GM12878 (cell line): ENCODE data around the gene ATL1. TPM values are rescaled to one million over a fixed set of nuclear protein-coding genes. Genes with fewer than 3 reads are reported as not detected.

ENCODE experiments used
- ATAC-seq: fragments of 200-7000 bp; cut with Tn5 transposase; 3 replicates; pipeline ENCODE4 v1.9.1; 2020; ENCODE audit warnings: mild to moderate bottlenecking, moderate library complexity
- BruUV-seq: library from RNA; stranded (reverse); fragments of 400-500 nt; replicated peaks from 2 replicates; lab custom pipeline; 2021; lab: Mats Ljungman, UMichigan
- CTCF ChIA-PET: fragments of 300-600 bp; sonication (Branson Sonifier 250); formaldehyde crosslinking; extraction: SDS; loops from one replicate; lab custom pipeline; 2021; ENCODE audit warnings: inconsistent platforms; lab: Yijun Ruan, JAX
- POLR2A ChIA-PET: fragments of 350-600 bp; formaldehyde crosslinking; extraction: SDS; loops from one replicate; lab custom pipeline; 2021; ENCODE audit warnings: inconsistent platforms; lab: Charles Lee
- RAD21 ChIA-PET: fragments of 300-600 bp; sonication (Branson Sonifier 250); formaldehyde crosslinking; loops from one replicate; lab custom pipeline; 2023; ENCODE audit warnings: antibody characterized with exemption; ENCODE audit not compliant: unreplicated experiment; lab: Charles Lee
- SMC1A ChIA-PET: fragments of 300-600 bp; sonication (Branson Sonifier 250); formaldehyde crosslinking; loops from one replicate; lab custom pipeline; 2023; ENCODE audit not compliant: unreplicated experiment, uncharacterized antibody; lab: Charles Lee
- DNase-seq: peaks from one replicate; pipeline ENCODE4 v3.0.0-alpha.2; 2011; ENCODE audit warnings: low read depth, low spot score
- FAIRE-seq: peaks from 3 replicates; lab custom pipeline; 2011; peaks lifted over from hg19 to GRCh38; lab: Jason Lieb, UNC
- H2AFZ ChIP-seq: 2 replicates; pipeline ENCODE4 v1.6.0; 2011; ENCODE audit warnings: low read depth, low read length, control low read depth; ENCODE audit not compliant: control insufficient read depth
- H3K27ac ChIP-seq: 2 replicates; pipeline ENCODE4 v1.5.1; 2011; ENCODE audit warnings: control low read depth; ENCODE audit not compliant: control insufficient read depth, insufficient read depth
- H3K27me3 ChIP-seq, 2 experiments: replicated peaks in 1 of 2; 2 replicates each; pipeline versions ENCODE4 v1.6.0 to v1.6.1; 2011; ENCODE audit warnings: low read length in 1 of 2; ENCODE audit not compliant: control insufficient read depth in 2 of 2, insufficient read depth in 2 of 2
- H3K36me3 ChIP-seq, 2 experiments: 2 replicates each; pipeline ENCODE4 v1.5.1; 2011; ENCODE audit warnings: low read length in 1 of 2; ENCODE audit not compliant: control insufficient read depth in 2 of 2, insufficient read depth in 2 of 2
- H3K4me1 ChIP-seq: 2 replicates; pipeline ENCODE4 v1.6.1; 2011; ENCODE audit warnings: mild to moderate bottlenecking, low read length, moderate library complexity, mixed read lengths; ENCODE audit not compliant: control insufficient read depth, insufficient read depth
- H3K4me2 ChIP-seq: 2 replicates; pipeline ENCODE4 v1.6.0; 2011; ENCODE audit warnings: control low read depth; ENCODE audit not compliant: control insufficient read depth, insufficient read depth
- H3K4me3 ChIP-seq: fragments of 200-600 bp; sonication (generic); 2 replicates; pipeline ENCODE4 v1.5.1; 2016
- H3K79me2 ChIP-seq: 2 replicates; pipeline ENCODE4 v1.6.0; 2011; ENCODE audit warnings: low read length; ENCODE audit not compliant: control insufficient read depth, insufficient read depth
- H3K9ac ChIP-seq: 2 replicates; pipeline ENCODE4 v1.8.0; 2011; ENCODE audit warnings: low read length, control low read depth, mixed read lengths; ENCODE audit not compliant: control insufficient read depth, insufficient read depth
- H3K9me3 ChIP-seq: replicated peaks from 3 replicates; pipeline ENCODE4 v1.5.1; 2011; ENCODE audit warnings: mild to moderate bottlenecking, low read length; ENCODE audit not compliant: control insufficient read depth, insufficient read depth
- H4K20me1 ChIP-seq: 2 replicates; pipeline ENCODE4 v1.6.0; 2011; ENCODE audit not compliant: control insufficient read depth, insufficient read depth
- MXI1 ChIP-seq: fragments of 150-350 bp; IDR thresholded peaks from 2 replicates; pipeline ENCODE4 v1.6.1; 2011; ENCODE audit warnings: low read depth, mild to moderate bottlenecking, inconsistent platforms, low read length, improper control_type of control experiment
- RUNX3 ChIP-seq: IDR thresholded peaks from 2 replicates; pipeline ENCODE4 v1.6.1; 2012; ENCODE audit warnings: low read length, inconsistent platforms
- SMC3 ChIP-seq: IDR thresholded peaks from 2 replicates; pipeline ENCODE4 v1.6.1; 2011; ENCODE audit warnings: low read length, improper control_type of control experiment, borderline replicate concordance
- ZNF274 ChIP-seq: IDR thresholded peaks from one replicate; pipeline ENCODE4 v1.8.0; 2011; ENCODE audit not compliant: insufficient read length, insufficient read depth
- WGBS: methylation state at CpG from one replicate; pipeline ENCODE4 v1.1.6; 2016; ENCODE audit warnings: low lambda C conversion rate; ENCODE audit not compliant: insufficient replicate concordance, insufficient coverage; ENCODE audit errors: missing lambda C conversion rate; 5-methylcytosine and 5-hydroxymethylcytosine counted together
- in situ Hi-C: fragments of 300-500 bp; cut with MboI; formaldehyde crosslinking; loops from 9 replicates; pipeline ENCODE4 v1.14.3; 2018; ENCODE audit warnings: mixed read lengths
- intact Hi-C: fragments of 100-400 bp; cut with micrococcal nuclease; formaldehyde crosslinking; loops from one replicate; pipeline ENCODE4 v1.14.2; 2022; ENCODE audit not compliant: unreplicated experiment
- polyA plus RNA-seq, 11 experiments: library from polyadenylated mRNA; depleted of rRNA in 4 of 11; unstranded in 6 of 11; stranded (reverse) in 5 of 11; fragments of >200 nt; fragmentation: Nextera tagmentation in 4 of 11; fragmentation: Illumina TruSeq in 1 of 11; extraction: Ambion mirVana in 4 of 11; extraction: Trizol in 1 of 11; gene quantifications; 1 replicate in 1 of 11; 2 replicates in 10 of 11; pipeline versions ENCODE4 v1.2.1 to v1.2.3, GENCODE V29; 2011 to 2016; ENCODE audit warnings: inconsistent platforms in 2 of 11, missing spikeins in 2 of 11, low read depth in 1 of 11
- total RNA-seq, 4 experiments: library from RNA; depleted of rRNA in 3 of 4; stranded (reverse); fragments of >200 nt in 3 of 4; fragmentation: Illumina TruSeq in 1 of 4; extraction: Trizol in 1 of 4; gene quantifications; 2 replicates each; pipeline versions ENCODE4 v1.2.1 to v1.2.3, GENCODE V29; 2013 to 2021
- TF ChIP-seq, protein P1 (sequence below): IDR thresholded peaks from 2 replicates; pipeline ENCODE4 v1.6.1; 2012; ENCODE audit warnings: improper control_type of control experiment, low read depth, low read length; ENCODE audit not compliant: insufficient replicate concordance
- TF ChIP-seq, protein P2 (sequence below), 3 experiments: IDR thresholded peaks in 2 of 3; conservative IDR thresholded peaks in 1 of 3; 2 replicates each; pipeline ENCODE4 v1.5.1; 2011; ENCODE audit warnings: low read depth in 3 of 3, low read length in 3 of 3, mild to moderate bottlenecking in 3 of 3, control low read depth in 2 of 3, moderate library complexity in 2 of 3, inconsistent platforms in 1 of 3, mixed read lengths in 1 of 3; ENCODE audit not compliant: control insufficient read depth in 2 of 3, insufficient read depth in 1 of 3; ENCODE audit errors: extremely low read depth in 1 of 3

ATL1 gene
- total and polyA plus RNA-seq, 10 of the 15 experiments (the other 5 are each of a cell fraction or from before 2014, with no cell fraction given) = 0.11 to 1.2 (median 0.58) TPM; not detected in 1

DNA sequence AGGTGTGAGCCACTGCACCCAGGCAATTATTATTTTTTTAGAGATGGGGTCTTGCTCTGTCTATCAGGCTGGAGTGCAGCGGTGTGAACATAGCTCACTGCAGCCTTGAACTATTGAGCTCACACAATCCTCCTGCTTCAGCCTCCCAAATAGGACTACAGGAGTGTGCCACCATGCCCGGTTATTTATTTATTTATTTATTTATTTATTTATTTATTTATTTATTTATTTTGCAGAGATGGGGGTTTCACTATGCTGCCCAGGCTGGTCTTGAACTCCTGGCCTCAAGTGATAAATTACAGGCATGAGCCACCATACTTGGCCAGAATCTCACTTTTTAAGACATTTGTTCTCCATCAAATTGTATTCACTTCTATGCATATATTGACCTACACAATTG, 56.3 kb downstream of the ATL1 start:
- RAD21 ChIA-PET = interaction anchor here (0.9 to 3.4 kb wide), 9 partner anchors 14 to 244 kb away, joined by 3 to 17 read pairs (median 5); no protein-coding TSS in a partner anchor
- no peak for FAIRE-seq
- no peak overlapping the region for H2AFZ ChIP-seq
- SMC1A ChIA-PET = interaction anchor here (0.9 to 3.3 kb wide), 16 partner anchors 9 to 244 kb away, joined by 3 to 29 read pairs (median 4); no protein-coding TSS in a partner anchor
- no TSS peak for BruUV-seq
- no peak overlapping the region for H3K4me3 ChIP-seq
- no peak for TF ChIP-seq ZNF274
- TF ChIP-seq, all 136 proteins: peak for 0
- Histone ChIP-seq H3K9ac (no peak overlapping the region), H3K9me3 (no peaks in the 10 kb centered on the region), H4K20me1 (no peaks in the 10 kb centered on the region), H3K36me3 (no peaks in the 10 kb centered on the region), H3K27me3 (no peaks in the 10 kb centered on the region; a peak in 1 of 4 replicates), H3K79me2 (no peaks in the 10 kb centered on the region), H3K4me1 (no peaks in the 10 kb centered on the region), H3K4me2 (no peak overlapping the region), H3K27ac (no peak overlapping the region)
- ChIA-PET CTCF (interaction anchor here (0.7 to 3.9 kb wide), 16 partner anchors 9 to 250 kb away, joined by 3 to 45 read pairs (median 8); no protein-coding TSS in a partner anchor), POLR2A (interaction anchor here (1.8 kb wide), 1 partner anchor 11 kb away, joined by 4 read pairs; no protein-coding TSS in a partner anchor)
- intact Hi-C loops = loop anchor here (5.0 kb wide), 1 partner anchor 246 kb away; no protein-coding TSS in a partner anchor
- DNase-seq = no peak
- ATAC-seq = no peak
- in situ Hi-C loops = loop anchor here (25.0 kb wide), 1 partner anchor 246 kb away; the partner anchor contains the start of gene ABHD12B
- WGBS = 89% methylated on average over 2 of the region's 2 CpGs

DNA sequence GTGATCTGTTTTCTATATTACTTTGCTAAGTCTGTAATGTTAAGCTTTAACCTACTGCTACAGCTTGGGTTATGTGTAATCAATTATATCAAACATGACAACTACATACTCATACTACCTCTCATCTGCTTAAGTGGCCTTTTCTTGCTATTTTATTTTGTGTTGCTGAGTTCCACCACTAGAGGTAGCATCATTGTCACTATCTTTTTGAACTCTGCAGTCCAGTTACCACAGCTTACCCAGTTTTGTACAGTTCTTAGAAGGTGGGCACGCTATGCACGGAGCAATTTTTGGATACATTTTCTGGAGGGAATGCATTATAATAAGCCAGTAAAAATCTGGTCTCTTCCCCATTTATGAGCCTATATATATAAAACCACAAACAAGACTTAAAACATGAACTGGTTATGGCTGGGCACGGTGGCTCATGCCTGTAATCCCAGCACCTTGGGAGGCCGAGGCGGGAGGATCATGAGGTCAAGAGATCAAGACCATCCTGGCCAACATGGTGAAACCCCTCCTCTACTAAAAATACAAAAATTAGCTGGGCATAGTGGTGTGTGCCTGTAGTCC, 59.7 kb downstream of the ATL1 start:
- intact Hi-C loops = loop anchor here (1.0 to 5.0 kb wide), 3 partner anchors 95 to 243 kb away; no protein-coding TSS in a partner anchor
- Histone ChIP-seq H3K79me2 (no peaks in the 10 kb centered on the region), H3K36me3 (no peaks in the 10 kb centered on the region), H3K4me2 (no peak overlapping the region), H3K27ac (no peak overlapping the region), H2AFZ (no peak overlapping the region), H3K9me3 (no peaks in the 10 kb centered on the region), H4K20me1 (no peaks in the 10 kb centered on the region), H3K27me3 (no peaks in the 10 kb centered on the region), H3K4me3 (no peak overlapping the region), H3K9ac (no peak overlapping the region), H3K4me1 (no peaks in the 10 kb centered on the region)
- RAD21 ChIA-PET = interaction anchor here (0.6 to 3.8 kb wide), 28 partner anchors 8 to 243 kb away, joined by 3 to 75 read pairs (median 4); no protein-coding TSS in a partner anchor
- CTCF ChIA-PET = interaction anchor here (0.6 to 3.1 kb wide), 46 partner anchors 10 to 299 kb away, joined by 3 to 134 read pairs (median 5); no protein-coding TSS in a partner anchor
- ATAC-seq = peak; percentile 92
- SMC1A ChIA-PET = interaction anchor here (0.8 to 3.5 kb wide), 25 partner anchors 10 to 277 kb away, joined by 3 to 74 read pairs (median 6); no protein-coding TSS in a partner anchor
- peak; percentile 89 for FAIRE-seq
- DNase-seq = peak; percentile 21
- 58% methylated on average over 5 of the region's 5 CpGs for WGBS
- POLR2A ChIA-PET = interaction anchor here (1.1 to 1.2 kb wide), 2 partner anchors 53 to 166 kb away, joined by 3 to 5 read pairs; no protein-coding TSS in a partner anchor
- no TSS peak for BruUV-seq
- in situ Hi-C loops = loop anchor here (25.0 kb wide), 1 partner anchor 243 kb away; the partner anchor contains the start of gene ABHD12B
- TF ChIP-seq, protein P1, sequence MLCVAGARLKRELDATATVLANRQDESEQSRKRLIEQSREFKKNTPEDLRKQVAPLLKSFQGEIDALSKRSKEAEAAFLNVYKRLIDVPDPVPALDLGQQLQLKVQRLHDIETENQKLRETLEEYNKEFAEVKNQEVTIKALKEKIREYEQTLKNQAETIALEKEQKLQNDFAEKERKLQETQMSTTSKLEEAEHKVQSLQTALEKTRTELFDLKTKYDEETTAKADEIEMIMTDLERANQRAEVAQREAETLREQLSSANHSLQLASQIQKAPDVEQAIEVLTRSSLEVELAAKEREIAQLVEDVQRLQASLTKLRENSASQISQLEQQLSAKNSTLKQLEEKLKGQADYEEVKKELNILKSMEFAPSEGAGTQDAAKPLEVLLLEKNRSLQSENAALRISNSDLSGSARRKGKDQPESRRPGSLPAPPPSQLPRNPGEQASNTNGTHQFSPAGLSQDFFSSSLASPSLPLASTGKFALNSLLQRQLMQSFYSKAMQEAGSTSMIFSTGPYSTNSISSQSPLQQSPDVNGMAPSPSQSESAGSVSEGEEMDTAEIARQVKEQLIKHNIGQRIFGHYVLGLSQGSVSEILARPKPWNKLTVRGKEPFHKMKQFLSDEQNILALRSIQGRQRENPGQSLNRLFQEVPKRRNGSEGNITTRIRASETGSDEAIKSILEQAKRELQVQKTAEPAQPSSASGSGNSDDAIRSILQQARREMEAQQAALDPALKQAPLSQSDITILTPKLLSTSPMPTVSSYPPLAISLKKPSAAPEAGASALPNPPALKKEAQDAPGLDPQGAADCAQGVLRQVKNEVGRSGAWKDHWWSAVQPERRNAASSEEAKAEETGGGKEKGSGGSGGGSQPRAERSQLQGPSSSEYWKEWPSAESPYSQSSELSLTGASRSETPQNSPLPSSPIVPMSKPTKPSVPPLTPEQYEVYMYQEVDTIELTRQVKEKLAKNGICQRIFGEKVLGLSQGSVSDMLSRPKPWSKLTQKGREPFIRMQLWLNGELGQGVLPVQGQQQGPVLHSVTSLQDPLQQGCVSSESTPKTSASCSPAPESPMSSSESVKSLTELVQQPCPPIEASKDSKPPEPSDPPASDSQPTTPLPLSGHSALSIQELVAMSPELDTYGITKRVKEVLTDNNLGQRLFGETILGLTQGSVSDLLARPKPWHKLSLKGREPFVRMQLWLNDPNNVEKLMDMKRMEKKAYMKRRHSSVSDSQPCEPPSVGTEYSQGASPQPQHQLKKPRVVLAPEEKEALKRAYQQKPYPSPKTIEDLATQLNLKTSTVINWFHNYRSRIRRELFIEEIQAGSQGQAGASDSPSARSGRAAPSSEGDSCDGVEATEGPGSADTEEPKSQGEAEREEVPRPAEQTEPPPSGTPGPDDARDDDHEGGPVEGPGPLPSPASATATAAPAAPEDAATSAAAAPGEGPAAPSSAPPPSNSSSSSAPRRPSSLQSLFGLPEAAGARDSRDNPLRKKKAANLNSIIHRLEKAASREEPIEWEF = no peak
- TF ChIP-seq SMC3 (peak; percentile 89; the same call in 1 of the 2 replicates), RUNX3 (peak; percentile 39; the same call in 1 of the 2 replicates), MXI1 (0 out of 2 replicates have a peak, but pooled peaks have one; percentile 19)
- TF ChIP-seq, protein P2, sequence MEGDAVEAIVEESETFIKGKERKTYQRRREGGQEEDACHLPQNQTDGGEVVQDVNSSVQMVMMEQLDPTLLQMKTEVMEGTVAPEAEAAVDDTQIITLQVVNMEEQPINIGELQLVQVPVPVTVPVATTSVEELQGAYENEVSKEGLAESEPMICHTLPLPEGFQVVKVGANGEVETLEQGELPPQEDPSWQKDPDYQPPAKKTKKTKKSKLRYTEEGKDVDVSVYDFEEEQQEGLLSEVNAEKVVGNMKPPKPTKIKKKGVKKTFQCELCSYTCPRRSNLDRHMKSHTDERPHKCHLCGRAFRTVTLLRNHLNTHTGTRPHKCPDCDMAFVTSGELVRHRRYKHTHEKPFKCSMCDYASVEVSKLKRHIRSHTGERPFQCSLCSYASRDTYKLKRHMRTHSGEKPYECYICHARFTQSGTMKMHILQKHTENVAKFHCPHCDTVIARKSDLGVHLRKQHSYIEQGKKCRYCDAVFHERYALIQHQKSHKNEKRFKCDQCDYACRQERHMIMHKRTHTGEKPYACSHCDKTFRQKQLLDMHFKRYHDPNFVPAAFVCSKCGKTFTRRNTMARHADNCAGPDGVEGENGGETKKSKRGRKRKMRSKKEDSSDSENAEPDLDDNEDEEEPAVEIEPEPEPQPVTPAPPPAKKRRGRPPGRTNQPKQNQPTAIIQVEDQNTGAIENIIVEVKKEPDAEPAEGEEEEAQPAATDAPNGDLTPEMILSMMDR (IDR thresholded peaks at IDR 0.05 in 2 of 3, conservative IDR thresholded peaks at IDR 0.05 in 1 of 3; ENCODE audit: control insufficient read depth in 2 of 3, extremely low read depth in 1 of 3, insufficient read depth in 1 of 3, low read depth in 3 of 3, low read length in 3 of 3) = peak; percentile 69 to 80 (median 76)
